ENCODE results near the gene BORCS5. TPM values are rescaled to one million over a fixed set of nuclear protein-coding genes. Genes with fewer than 3 reads are reported as not detected.
"Not testable (repeated sequence)": the region's sequence is repeated elsewhere in the genome, so short reads cannot be mapped to it uniquely, and the experiment has no call there.

BORCS5 gene
- total RNA-seq, 1 donor: 15.2 TPM

GRCh38 chr12:12486661-12487240, 129.9 kb downstream of the BORCS5 start:
- H3K4me3 ChIP-seq (ENCODE audit: low read length): no peak overlapping the region
- H3K4me1 ChIP-seq (ENCODE audit: insufficient read depth, low read length): peaks cover 12% of the 10 kb centered on the region
- H3K9me3 ChIP-seq (ENCODE audit: low read depth, low read length): no peaks in the 10 kb centered on the region
- no peaks in the 10 kb centered on the region for H3K27me3 ChIP-seq (ENCODE audit: insufficient read depth, low read length)

GRCh38 chr12:12487490-12487889, 130.6 kb downstream of the BORCS5 start:
- no peaks in the 10 kb centered on the region for H3K27me3 ChIP-seq (ENCODE audit: insufficient read depth, low read length)
- H3K9me3 ChIP-seq (ENCODE audit: low read depth, low read length): no peaks in the 10 kb centered on the region
- no peak overlapping the region for H3K4me3 ChIP-seq (ENCODE audit: low read length)
- peaks cover 14% of the 10 kb centered on the region for H3K4me1 ChIP-seq (ENCODE audit: insufficient read depth, low read length)

- Histone ChIP-seq H3K9me3 (ENCODE audit: low read depth, low read length) (no peaks in the 10 kb centered on the region), H3K4me3 (ENCODE audit: low read length) (no peak overlapping the region), H3K4me1 (ENCODE audit: insufficient read depth, low read length) (peaks cover 8% of the 10 kb centered on the region), H3K27me3 (ENCODE audit: insufficient read depth, low read length) (no peaks in the 10 kb centered on the region)
Measured at GRCh38 chr12:12488296-12488695, 131.4 kb downstream of the BORCS5 start.

GRCh38 chr12:12488823-12489550, 132.1 kb downstream of the BORCS5 start:
- H3K4me3 ChIP-seq (ENCODE audit: low read length): no peak overlapping the region
- H3K4me1 ChIP-seq (ENCODE audit: insufficient read depth, low read length): peaks cover 4% of the 10 kb centered on the region
- H3K27me3 ChIP-seq (ENCODE audit: insufficient read depth, low read length): no peaks in the 10 kb centered on the region
- no peaks in the 10 kb centered on the region for H3K9me3 ChIP-seq (ENCODE audit: low read depth, low read length)

GRCh38 chr12:12491606-12492005, 134.7 kb downstream of the BORCS5 start:
- Histone ChIP-seq H3K27me3 (ENCODE audit: insufficient read depth, low read length) (no peaks in the 10 kb centered on the region), H3K4me3 (ENCODE audit: low read length) (no peak overlapping the region), H3K9me3 (ENCODE audit: low read depth, low read length) (no peaks in the 10 kb centered on the region), H3K4me1 (ENCODE audit: insufficient read depth, low read length) (peaks cover 4% of the 10 kb centered on the region)

- Histone ChIP-seq H3K4me3 (ENCODE audit: low read length) (no peak overlapping the region), H3K4me1 (ENCODE audit: insufficient read depth, low read length) (peaks cover 4% of the 10 kb centered on the region), H3K9me3 (ENCODE audit: low read depth, low read length) (no peaks in the 10 kb centered on the region)
Measured at GRCh38 chr12:12492547-12492946, 135.7 kb downstream of the BORCS5 start.

GRCh38 chr12:12495536-12495935, 138.7 kb downstream of the BORCS5 start:
- no peaks in the 10 kb centered on the region for H3K27me3 ChIP-seq (ENCODE audit: insufficient read depth, low read length)
- no peak overlapping the region for H3K4me3 ChIP-seq (ENCODE audit: low read length)
- H3K4me1 ChIP-seq (ENCODE audit: insufficient read depth, low read length): peaks cover 4% of the 10 kb centered on the region
- no peaks in the 10 kb centered on the region for H3K9me3 ChIP-seq (ENCODE audit: low read depth, low read length)

More at GRCh38 chr12:12492547-12492946, 135.7 kb downstream of the BORCS5 start:
- no peaks in the 10 kb centered on the region for H3K27me3 ChIP-seq (ENCODE audit: insufficient read depth, low read length)

- Histone ChIP-seq H3K4me3 (ENCODE audit: low read length) (no peak overlapping the region), H3K27me3 (ENCODE audit: insufficient read depth, low read length) (no peaks in the 10 kb centered on the region), H3K4me1 (ENCODE audit: insufficient read depth, low read length) (no peaks in the 10 kb centered on the region), H3K9me3 (ENCODE audit: low read depth, low read length) (no peaks in the 10 kb centered on the region)
Measured at GRCh38 chr12:12498210-12498609, 141.3 kb downstream of the BORCS5 start.

- no peaks in the 10 kb centered on the region for H3K9me3 ChIP-seq (ENCODE audit: low read depth, low read length)
- no peak overlapping the region for H3K4me3 ChIP-seq (ENCODE audit: low read length)
- no peaks in the 10 kb centered on the region for H3K27me3 ChIP-seq (ENCODE audit: insufficient read depth, low read length)
- no peaks in the 10 kb centered on the region for H3K4me1 ChIP-seq (ENCODE audit: insufficient read depth, low read length)
Measured at GRCh38 chr12:12499909-12500604, 143.2 kb downstream of the BORCS5 start.

- H3K4me1 ChIP-seq (ENCODE audit: insufficient read depth, low read length): peaks cover 4% of the 10 kb centered on the region
- no peaks in the 10 kb centered on the region for H3K9me3 ChIP-seq (ENCODE audit: low read depth, low read length)
- H3K27me3 ChIP-seq (ENCODE audit: insufficient read depth, low read length): no peaks in the 10 kb centered on the region
- H3K4me3 ChIP-seq (ENCODE audit: low read length): no peak overlapping the region
Measured at GRCh38 chr12:12501121-12501520, 144.2 kb downstream of the BORCS5 start.

GRCh38 chr12:12502130-12502814, 145.4 kb downstream of the BORCS5 start:
- H3K27me3 ChIP-seq (ENCODE audit: insufficient read depth, low read length); H3K9me3 ChIP-seq (ENCODE audit: low read depth, low read length); H3K4me1 ChIP-seq (ENCODE audit: insufficient read depth, low read length); H3K4me3 ChIP-seq (ENCODE audit: low read length): not testable (repeated sequence)

- Histone ChIP-seq H3K9me3 (ENCODE audit: low read depth, low read length) (no peaks in the 10 kb centered on the region), H3K4me3 (ENCODE audit: low read length) (no peak overlapping the region), H3K27me3 (ENCODE audit: insufficient read depth, low read length) (no peaks in the 10 kb centered on the region), H3K4me1 (ENCODE audit: insufficient read depth, low read length) (peaks cover 4% of the 10 kb centered on the region)
Measured at GRCh38 chr12:12502815-12503151, 145.9 kb downstream of the BORCS5 start.

- H3K4me1 ChIP-seq (ENCODE audit: insufficient read depth, low read length): peaks cover 4% of the 10 kb centered on the region
- H3K4me3 ChIP-seq (ENCODE audit: low read length): no peak overlapping the region
- H3K27me3 ChIP-seq (ENCODE audit: insufficient read depth, low read length): no peaks in the 10 kb centered on the region
- H3K9me3 ChIP-seq (ENCODE audit: low read depth, low read length): no peaks in the 10 kb centered on the region
Measured at GRCh38 chr12:12503384-12504078, 146.7 kb downstream of the BORCS5 start.

GRCh38 chr12:12505544-12506495, 148.9 kb downstream of the BORCS5 start:
- Histone ChIP-seq H3K4me1 (ENCODE audit: insufficient read depth, low read length) (peaks cover 4% of the 10 kb centered on the region), H3K9me3 (ENCODE audit: low read depth, low read length) (no peaks in the 10 kb centered on the region), H3K27me3 (ENCODE audit: insufficient read depth, low read length) (no peaks in the 10 kb centered on the region), H3K4me3 (ENCODE audit: low read length) (no peak overlapping the region)
